ENCODE data around the gene JPH2.

The JPH2 gene

GRCh38 chr20:44106615-44107014 lies 80.4 kb downstream of the JPH2 start:
- Histone ChIP-seq H3K36me3 (ENCODE audit: insufficient read depth, insufficient read length, low read length) (no peaks in the 10 kb centered on the region), H3K9ac (ENCODE audit: insufficient read length, low read depth) (no peak overlapping the region), H3K4me3 (ENCODE audit: insufficient read length, low read depth) (no peak overlapping the region), H3K27me3 (ENCODE audit: insufficient read depth, insufficient read length) (no peaks in the 10 kb centered on the region), H3K9me3 (ENCODE audit: insufficient read depth, low read length) (peaks cover 36% of the 10 kb centered on the region), H3K4me1 (ENCODE audit: insufficient read depth, insufficient read length) (no peaks in the 10 kb centered on the region)
- TF ChIP-seq SUZ12 (IDR thresholded peaks at IDR 0.05; ENCODE audit: extremely low read depth, insufficient read depth, insufficient read length) (no peak), ZNF274 (IDR thresholded peaks at IDR 0.05; ENCODE audit: low read depth, low read length) (no peak), YY1 (IDR thresholded peaks at IDR 0.05; ENCODE audit: insufficient read depth, insufficient read length) (no peak)
- DNase-seq (ENCODE audit: low read depth, low spot score) = no peak

GRCh38 chr20:44104798-44105517 lies 82.0 kb downstream of the JPH2 start:
- H3K4me3 ChIP-seq (ENCODE audit: insufficient read length, low read depth) = no peak overlapping the region
- H3K36me3 ChIP-seq (ENCODE audit: insufficient read depth, insufficient read length, low read length) = no peaks in the 10 kb centered on the region
- peaks cover 36% of the 10 kb centered on the region for H3K9me3 ChIP-seq (ENCODE audit: insufficient read depth, low read length)
- DNase-seq (ENCODE audit: low read depth, low spot score) = no peak
- TF ChIP-seq ZNF274 (IDR thresholded peaks at IDR 0.05; ENCODE audit: low read depth, low read length) (no peak), SUZ12 (IDR thresholded peaks at IDR 0.05; ENCODE audit: extremely low read depth, insufficient read depth, insufficient read length) (no peak), YY1 (IDR thresholded peaks at IDR 0.05; ENCODE audit: insufficient read depth, insufficient read length) (no peak)
- H3K27me3 ChIP-seq (ENCODE audit: insufficient read depth, insufficient read length) = no peaks in the 10 kb centered on the region
- H3K4me1 ChIP-seq (ENCODE audit: insufficient read depth, insufficient read length) = no peaks in the 10 kb centered on the region
- no peak overlapping the region for H3K9ac ChIP-seq (ENCODE audit: insufficient read length, low read depth)

DNA sequence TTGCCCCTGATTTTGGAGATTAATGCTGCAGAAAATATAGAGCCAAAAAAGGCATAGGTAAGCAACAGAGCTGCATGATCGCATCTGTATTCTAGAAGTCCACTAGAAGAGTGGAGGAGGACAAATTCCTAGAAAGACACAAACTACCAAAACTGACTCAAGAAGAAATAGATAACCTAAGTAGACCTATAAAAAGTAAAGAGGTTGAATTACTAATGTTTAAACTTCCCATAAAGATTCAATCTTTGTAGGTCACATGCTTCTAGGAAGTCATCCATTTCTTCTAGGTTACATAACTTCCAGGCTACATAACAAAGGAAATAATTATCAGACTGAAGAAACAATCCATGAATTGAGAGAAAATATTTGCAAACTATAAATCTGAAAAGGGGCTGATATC lies 84.4 kb downstream of the JPH2 start:
- Histone ChIP-seq H3K9me3 (ENCODE audit: insufficient read depth, low read length) (peaks cover 17% of the 10 kb centered on the region), H3K36me3 (ENCODE audit: insufficient read depth, insufficient read length, low read length) (no peaks in the 10 kb centered on the region), H3K4me3 (ENCODE audit: insufficient read length, low read depth) (no peak overlapping the region), H3K27me3 (ENCODE audit: insufficient read depth, insufficient read length) (no peaks in the 10 kb centered on the region), H3K4me1 (ENCODE audit: insufficient read depth, insufficient read length) (no peaks in the 10 kb centered on the region), H3K9ac (ENCODE audit: insufficient read length, low read depth) (no peak overlapping the region)
- no peak for DNase-seq (ENCODE audit: low read depth, low spot score)
- TF ChIP-seq YY1 (IDR thresholded peaks at IDR 0.05; ENCODE audit: insufficient read depth, insufficient read length) (no peak), SUZ12 (IDR thresholded peaks at IDR 0.05; ENCODE audit: extremely low read depth, insufficient read depth, insufficient read length) (no peak), ZNF274 (IDR thresholded peaks at IDR 0.05; ENCODE audit: low read depth, low read length) (no peak)

DNA sequence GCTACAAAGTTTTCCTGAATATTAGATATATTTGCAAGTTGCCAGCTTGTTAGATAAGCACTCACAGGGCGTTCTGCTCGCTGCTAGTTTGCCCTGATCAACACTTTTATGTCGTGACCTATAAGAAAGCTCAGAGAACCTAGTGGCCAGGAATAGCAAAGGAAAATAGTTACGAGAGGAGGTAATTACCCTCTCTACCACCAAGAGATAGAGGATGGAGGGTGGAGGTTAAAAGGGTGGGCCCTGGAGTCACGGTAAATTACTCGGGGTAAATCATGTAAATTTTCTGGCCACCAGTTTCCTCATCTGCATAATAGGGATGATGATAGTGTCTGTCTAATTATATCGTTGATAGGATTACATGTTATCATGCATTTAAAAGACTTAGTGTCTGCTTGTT lies 87.2 kb downstream of the JPH2 start:
- no peaks in the 10 kb centered on the region for H3K27me3 ChIP-seq (ENCODE audit: insufficient read depth, insufficient read length)
- TF ChIP-seq YY1 (IDR thresholded peaks at IDR 0.05; ENCODE audit: insufficient read depth, insufficient read length) (no peak), ZNF274 (IDR thresholded peaks at IDR 0.05; ENCODE audit: low read depth, low read length) (no peak), SUZ12 (IDR thresholded peaks at IDR 0.05; ENCODE audit: extremely low read depth, insufficient read depth, insufficient read length) (no peak)
- H3K4me3 ChIP-seq (ENCODE audit: insufficient read length, low read depth) = no peak overlapping the region
- H3K4me1 ChIP-seq (ENCODE audit: insufficient read depth, insufficient read length) = no peaks in the 10 kb centered on the region
- no peaks in the 10 kb centered on the region for H3K36me3 ChIP-seq (ENCODE audit: insufficient read depth, insufficient read length, low read length)
- no peak overlapping the region for H3K9ac ChIP-seq (ENCODE audit: insufficient read length, low read depth)
- peaks cover 9% of the 10 kb centered on the region; the same call in 1 of the 2 replicates for H3K9me3 ChIP-seq (ENCODE audit: insufficient read depth, low read length)
- DNase-seq (ENCODE audit: low read depth, low spot score) = no peak

DNA sequence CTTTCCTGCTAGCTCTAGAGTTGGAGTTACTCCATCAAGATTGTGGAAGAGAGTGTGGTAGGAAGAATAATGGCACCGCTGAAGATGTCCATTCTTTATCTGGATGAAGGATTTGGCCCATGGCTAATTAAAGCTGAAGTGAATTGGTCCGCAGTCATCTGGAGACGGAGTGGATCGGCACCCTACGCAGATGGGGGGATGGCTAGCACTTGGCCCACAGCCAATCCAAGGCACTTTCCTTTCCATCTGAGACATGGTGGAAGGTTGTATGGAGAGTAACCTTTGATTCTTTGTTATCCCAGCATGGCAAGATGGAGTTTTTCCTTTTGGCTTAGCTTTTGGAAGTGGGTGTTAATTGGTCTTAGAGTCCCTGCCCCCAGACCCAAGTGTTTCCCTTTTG lies 88.3 kb downstream of the JPH2 start:
- DNase-seq (ENCODE audit: low read depth, low spot score) = no peak
- H3K4me1 ChIP-seq (ENCODE audit: insufficient read depth, insufficient read length) = no peaks in the 10 kb centered on the region
- H3K36me3 ChIP-seq (ENCODE audit: insufficient read depth, insufficient read length, low read length) = no peaks in the 10 kb centered on the region
- H3K9me3 ChIP-seq (ENCODE audit: insufficient read depth, low read length) = peaks cover 9% of the 10 kb centered on the region; the same call in 1 of the 2 replicates
- H3K4me3 ChIP-seq (ENCODE audit: insufficient read length, low read depth) = no peak overlapping the region
- no peaks in the 10 kb centered on the region for H3K27me3 ChIP-seq (ENCODE audit: insufficient read depth, insufficient read length)
- no peak overlapping the region for H3K9ac ChIP-seq (ENCODE audit: insufficient read length, low read depth)
- TF ChIP-seq YY1 (IDR thresholded peaks at IDR 0.05; ENCODE audit: insufficient read depth, insufficient read length) (no peak), SUZ12 (IDR thresholded peaks at IDR 0.05; ENCODE audit: extremely low read depth, insufficient read depth, insufficient read length) (no peak), ZNF274 (IDR thresholded peaks at IDR 0.05; ENCODE audit: low read depth, low read length) (no peak)

- no peak for DNase-seq (ENCODE audit: low read depth, low spot score)
- Histone ChIP-seq H3K4me3 (ENCODE audit: insufficient read length, low read depth) (no peak overlapping the region), H3K36me3 (ENCODE audit: insufficient read depth, insufficient read length, low read length) (no peaks in the 10 kb centered on the region), H3K9me3 (ENCODE audit: insufficient read depth, low read length) (peaks cover 9% of the 10 kb centered on the region; the same call in 1 of the 2 replicates), H3K9ac (ENCODE audit: insufficient read length, low read depth) (no peak overlapping the region), H3K27me3 (ENCODE audit: insufficient read depth, insufficient read length) (no peaks in the 10 kb centered on the region), H3K4me1 (ENCODE audit: insufficient read depth, insufficient read length) (no peaks in the 10 kb centered on the region)
- no peak for TF ChIP-seq ZNF274 (IDR thresholded peaks at IDR 0.05; ENCODE audit: low read depth, low read length)
- TF ChIP-seq SUZ12 (IDR thresholded peaks at IDR 0.05; ENCODE audit: extremely low read depth, insufficient read depth, insufficient read length) = no peak
- TF ChIP-seq YY1 (IDR thresholded peaks at IDR 0.05; ENCODE audit: insufficient read depth, insufficient read length) = no peak
Measured at GRCh38 chr20:44098256-44098630, 88.7 kb downstream of the JPH2 start.

GRCh38 chr20:44097521-44098255 lies 89.3 kb downstream of the JPH2 start:
- peaks cover 7% of the 10 kb centered on the region; the same call in 1 of the 2 replicates for H3K9me3 ChIP-seq (ENCODE audit: insufficient read depth, low read length)
- DNase-seq (ENCODE audit: low read depth, low spot score) = no peak
- no peak for TF ChIP-seq SUZ12 (IDR thresholded peaks at IDR 0.05; ENCODE audit: extremely low read depth, insufficient read depth, insufficient read length)
- no peak for TF ChIP-seq YY1 (IDR thresholded peaks at IDR 0.05; ENCODE audit: insufficient read depth, insufficient read length)
- TF ChIP-seq ZNF274 (IDR thresholded peaks at IDR 0.05; ENCODE audit: low read depth, low read length) = no peak
- H3K4me3 ChIP-seq (ENCODE audit: insufficient read length, low read depth) = no peak overlapping the region
- H3K4me1 ChIP-seq (ENCODE audit: insufficient read depth, insufficient read length) = no peaks in the 10 kb centered on the region
- no peaks in the 10 kb centered on the region for H3K36me3 ChIP-seq (ENCODE audit: insufficient read depth, insufficient read length, low read length)
- H3K9ac ChIP-seq (ENCODE audit: insufficient read length, low read depth) = no peak overlapping the region
- no peaks in the 10 kb centered on the region for H3K27me3 ChIP-seq (ENCODE audit: insufficient read depth, insufficient read length)

Measured in NT2/D1 (cell line).